Adrenal gland (tissue), 12 donors: ENCODE data around the gene DCX. TPM values are rescaled to one million over a fixed set of nuclear protein-coding genes. Genes with fewer than 3 reads are reported as not detected.
A peak's percentile ranks its signal among the peaks of the same experiment; 100 is the strongest.

Experiments
- DNase-seq, 7 donors: peaks; one replicate each; pipeline ENCODE4 v3.0.0-alpha.2; 2019 to 2020
- H3K27ac ChIP-seq, 5 donors: fragments of 200-600 bp; sonication (generic) in 4 of 5; 1 replicate in 3 of 5; 2 replicates in 2 of 5; pipeline versions ENCODE4 v1.5.1 to v1.8.0; 2016 to 2020; ENCODE audit warnings: mild to moderate bottlenecking in 1 of 5
- H3K27me3 ChIP-seq: fragments of 200-600 bp; 2 replicates; pipeline ENCODE4 v1.8.0; 2021
- H3K36me3 ChIP-seq, 2 donors: fragments of 200-600 bp; replicated peaks in 1 of 2; 1 replicate in 1 of 2; 2 replicates in 1 of 2; pipeline versions ENCODE4 v1.5.1 to v1.8.0; 2018 to 2022
- H3K4me1 ChIP-seq, 2 donors: fragments of 200-600 bp; replicated peaks in 1 of 2; 1 replicate in 1 of 2; 2 replicates in 1 of 2; pipeline versions ENCODE4 v1.5.1 to v1.8.0; 2018 to 2021
- H3K4me3 ChIP-seq, 4 donors: fragments of 200-600 bp; sonication (generic) in 3 of 4; one replicate each; pipeline ENCODE4 v1.5.1; 2016 to 2018
- H3K9me3 ChIP-seq, 3 donors: fragments of 200-600 bp; sonication (generic) in 1 of 3; replicated peaks in 1 of 3; 1 replicate in 2 of 3; 2 replicates in 1 of 3; pipeline versions ENCODE4 v1.5.1 to v1.8.0; 2016 to 2021
- CTCF ChIP-seq, 6 experiments: fragments of 450-650 bp in 4 of 6; fragments of 200-600 bp in 2 of 6; sonication (generic) in 1 of 6; IDR thresholded peaks; 1 replicate in 5 of 6; 2 replicates in 1 of 6; pipeline versions ENCODE4 v1.5.1 to v1.8.0; 2016 to 2021; ENCODE audit warnings: antibody characterized with exemption in 6 of 6, mild to moderate bottlenecking in 2 of 6, moderate library complexity in 1 of 6
- POLR2A ChIP-seq, 2 donors: fragments of 450-650 bp; IDR thresholded peaks; one replicate each; pipeline ENCODE4 v1.6.1; 2017; ENCODE audit warnings: antibody characterized with exemption in 2 of 2, mild to moderate bottlenecking in 2 of 2, moderate library complexity in 1 of 2
- WGBS, 4 donors: extraction: QIAGEN DNeasy Blood & Tissue Kit in 2 of 4; methylation state at CpG; one replicate each; pipeline versions ENCODE4 v1.1.5 to v1.1.7; 2013 to 2017; 5-methylcytosine and 5-hydroxymethylcytosine counted together
- intact Hi-C, 2 donors: fragments of 100-400 bp; cut with DNase I; formaldehyde crosslinking; loops; one replicate each; pipeline versions ENCODE4 v1.14.1 to v1.15.0; 2022 to 2023
- polyA plus RNA-seq, 3 donors: library from polyadenylated mRNA; stranded (reverse); fragments of 200-250 nt in 2 of 3; fragments of 350-450 nt in 1 of 3; fragmentation: Illumina TruSeq in 1 of 3; extraction: RNeasy Lipid Tissue Mini Kit (QIAGEN cat#74804) in 1 of 3; gene quantifications; one replicate each; pipeline ENCODE4 v1.2.3, GENCODE V29; 2013 to 2014
- small RNA-seq, 2 donors: library from RNA; depleted of rRNA; stranded (forward); fragments of <200 nt; gene quantifications; one replicate each; pipeline ENCODE3, GENCODE V24; 2016
- total RNA-seq, 9 donors: library from RNA; depleted of rRNA in 4 of 9; stranded (reverse); fragments of >200 nt in 4 of 9; fragments of 120-200 nt in 1 of 9; fragmentation: NEBNext Ultra II Directional in 1 of 9; extraction: Animal tissue kit (Norgen Biotek cat#: 25700) in 1 of 9; gene quantifications; one replicate each; pipeline versions ENCODE4 v1.1.0 to v1.2.4, GENCODE V29; 2013 to 2023
- donor health status: healthy with polysubstance abuse.
- donor health status: Bipolar disorder and iron deficiency.
- donor health status: DM: yes; HTN: yes; CAD: no.
- donor health status: DM: no; HTN: no; CAD: no.
- donor health status: DM: no; HTN: no; CAD: no.
- donor health status: DM: yes; HTN: yes; CAD: no.

DCX gene
- total and polyA plus RNA-seq, 12 donors: 0.04 to 2.9 (median 0.24) TPM; not detected in 5

- no peaks in the 10 kb centered on the region for H3K4me1 ChIP-seq
- DNase-seq: no peak
- H3K9me3 ChIP-seq: no peaks in the 10 kb centered on the region
- H3K4me3 ChIP-seq: no peak overlapping the region
- 65 to 100% (median 68%) methylated on average over 1 to 3 of the region's 3 CpGs for WGBS, 4 donors
- TF ChIP-seq POLR2A (IDR thresholded peaks at IDR 0.05) (no peak), CTCF (IDR thresholded peaks at IDR 0.05) (no peak)
- H3K36me3 ChIP-seq: no peaks in the 10 kb centered on the region
- H3K27me3 ChIP-seq: peaks cover 4% of the 10 kb centered on the region
- H3K27ac ChIP-seq: no peak overlapping the region
- intact Hi-C loops: no loop called here
Measured at GRCh38 chrX:111257733-111258132, 154.3 kb downstream of the DCX start.

- Histone ChIP-seq H3K4me1 (no peaks in the 10 kb centered on the region), H3K27ac (no peak overlapping the region), H3K36me3 (no peaks in the 10 kb centered on the region), H3K27me3 (peaks cover 5% of the 10 kb centered on the region), H3K9me3 (no peaks in the 10 kb centered on the region), H3K4me3 (no peak overlapping the region)
- 69 to 78% (median 71%) methylated on average over 7 of the region's 7 CpGs for WGBS, 4 donors
- TF ChIP-seq POLR2A (IDR thresholded peaks at IDR 0.05) (no peak), CTCF (IDR thresholded peaks at IDR 0.05) (no peak)
- intact Hi-C loops: no loop called here
- DNase-seq: no peak
Measured at GRCh38 chrX:111254896-111255693, 156.9 kb downstream of the DCX start.

- Histone ChIP-seq H3K36me3 (no peaks in the 10 kb centered on the region), H3K27ac (no peak overlapping the region), H3K27me3 (peaks cover 4% of the 10 kb centered on the region), H3K4me1 (no peaks in the 10 kb centered on the region), H3K4me3 (no peak overlapping the region), H3K9me3 (no peaks in the 10 kb centered on the region)
- intact Hi-C loops: no loop called here
- TF ChIP-seq CTCF (IDR thresholded peaks at IDR 0.05) (peak in 4 of 6 experiments; percentile 17 to 48 (median 38)), POLR2A (IDR thresholded peaks at IDR 0.05) (no peak)
- WGBS, 4 donors: 24 to 37% (median 30%) methylated on average over 2 of the region's 2 CpGs
- no peak for DNase-seq
Measured at GRCh38 chrX:111244235-111244750, 167.7 kb downstream of the DCX start.

Small RNA genes lying within 50 kb of the gene (small RNA-seq; reads per million reads assigned to genes)
- gene RNU6-496P: 0.08 to 0.59 reads per million in 2 donors

Other genes with a start within 250 kb of the DCX start
- under 1 TPM in 4 of 9 donors, not detected in 5; 0.10 to 0.50 (median 0.12) TPM for gene CAPN6, start 141.7 kb downstream of the DCX start, total RNA-seq
- under 1 TPM in 2 of 3 donors, not detected in 1; 0.03 to 0.16 TPM for gene CAPN6, start 141.7 kb downstream of the DCX start, polyA plus RNA-seq
- gene SERTM2, start 99.5 kb upstream of the DCX start, total RNA-seq: under 1 TPM in 4 of 9 donors, not detected in 5; 0.07 to 0.22 (median 0.11) TPM
- under 1 TPM; 0.03 to 0.24 (median 0.11) TPM for gene SERTM2, start 99.5 kb upstream of the DCX start, polyA plus RNA-seq